Caco-2 (cell line): ENCODE data around the gene SHC1. TPM values are rescaled to one million over a fixed set of nuclear protein-coding genes. Genes with fewer than 3 reads are reported as not detected.
A peak's percentile ranks its signal among the peaks of the same experiment; 100 is the strongest.

Experiments
- Bru-seq: library from RNA; stranded (reverse); fragments of 400-500 nt; gene quantifications from one replicate; lab custom pipeline; 2021; lab: Mats Ljungman, UMichigan
- BruChase-seq, 2 experiments: library from RNA; stranded (reverse); fragments of 400-500 nt; gene quantifications; one replicate each; lab custom pipeline; 2021; lab: Mats Ljungman, UMichigan
- BruUV-seq: library from RNA; stranded (reverse); fragments of 400-500 nt; replicated peaks from 2 replicates; lab custom pipeline; 2021; lab: Mats Ljungman, UMichigan
- CTCF ChIA-PET: fragments of 300-600 bp; sonication (Branson Sonifier 250); formaldehyde crosslinking; loops from one replicate; lab custom pipeline; 2022; ENCODE audit warnings: antibody characterized with exemption; lab: Charles Lee
- POLR2A ChIA-PET: fragments of 300-600 bp; sonication (Branson Sonifier 250); formaldehyde crosslinking; loops from one replicate; lab custom pipeline; 2022; ENCODE audit warnings: antibody characterized with exemption; lab: Charles Lee
- DNase-seq, 2 experiments: peaks; one replicate each; pipeline versions ENCODE4 v3.0.0 to v3.0.0-alpha.2; 2020 to 2022
- H3K27me3 ChIP-seq: replicated peaks from 2 replicates; pipeline ENCODE4 v1.6.0; 2011; ENCODE audit warnings: low read length; ENCODE audit not compliant: control insufficient read depth, insufficient read depth
- H3K36me3 ChIP-seq: 2 replicates; pipeline ENCODE4 v1.5.1; 2011; ENCODE audit warnings: low read length; ENCODE audit not compliant: control insufficient read depth, insufficient read depth
- H3K4me1 ChIP-seq: fragments of 250-450 bp; sonication (Bioruptor Pico); 2 replicates; pipeline ENCODE4 v1.5.1; 2020; ENCODE audit warnings: mild to moderate bottlenecking
- H3K4me3 ChIP-seq: 2 replicates; pipeline ENCODE4 v1.5.1; 2011; ENCODE audit warnings: low read depth, mild to moderate bottlenecking, control low read depth, low read length
- H3K9me3 ChIP-seq: fragments of 250-450 bp; sonication (Bioruptor Pico); 2 replicates; pipeline ENCODE4 v1.5.1; 2020; ENCODE audit warnings: mild to moderate bottlenecking, moderate library complexity
- H3K27ac Mint-ChIP-seq: one replicate; pipeline ENCODE4 v1.8.0; 2022; ENCODE audit warnings: mixed read lengths; ENCODE audit not compliant: unreplicated experiment
- H3K27me3 Mint-ChIP-seq: one replicate; pipeline ENCODE4 v1.8.0; 2022; ENCODE audit warnings: mixed read lengths; ENCODE audit not compliant: insufficient read depth, unreplicated experiment
- H3K36me3 Mint-ChIP-seq: one replicate; pipeline ENCODE4 v1.8.0; 2022; ENCODE audit warnings: mild to moderate bottlenecking, mixed read lengths; ENCODE audit not compliant: insufficient read depth, unreplicated experiment
- H3K4me1 Mint-ChIP-seq: one replicate; pipeline ENCODE4 v1.8.0; 2022; ENCODE audit warnings: low read depth, mixed read lengths; ENCODE audit not compliant: unreplicated experiment
- H3K4me3 Mint-ChIP-seq: one replicate; pipeline ENCODE4 v1.8.0; 2022; ENCODE audit warnings: mild to moderate bottlenecking, moderate library complexity, mixed read lengths; ENCODE audit not compliant: unreplicated experiment
- H3K9me3 Mint-ChIP-seq: one replicate; pipeline ENCODE4 v1.8.0; 2022; ENCODE audit warnings: mixed read lengths; ENCODE audit not compliant: unreplicated experiment
- intact Hi-C: fragments of 100-400 bp; cut with micrococcal nuclease; formaldehyde crosslinking; loops from one replicate; pipeline ENCODE4 v1.10.0; 2022; ENCODE audit not compliant: unreplicated experiment
- long read RNA-seq: library from polyadenylated mRNA; stranded (forward); transcript quantifications from one replicate; pipeline ENCODE4 v2.0.0, GENCODE V29; 2022
- total RNA-seq: library from RNA; stranded (reverse); gene quantifications from 2 replicates; pipeline ENCODE4 v1.2.3, GENCODE V29; 2022
- TF ChIP-seq, protein P1 (sequence below), 2 experiments: fragments of 200-600 bp in 1 of 2; IDR thresholded peaks; 1 replicate in 1 of 2; 2 replicates in 1 of 2; pipeline versions ENCODE4 v1.5.1 to v1.8.0; 2011 to 2022; ENCODE audit warnings: antibody characterized with exemption in 1 of 2, control low read depth in 1 of 2, inconsistent platforms in 1 of 2, low read depth in 1 of 2, low read length in 1 of 2, mild to moderate bottlenecking in 1 of 2, moderate library complexity in 1 of 2; ENCODE audit not compliant: insufficient read depth in 1 of 2, severe bottlenecking in 1 of 2, unreplicated experiment in 1 of 2

The SHC1 gene, protein sequence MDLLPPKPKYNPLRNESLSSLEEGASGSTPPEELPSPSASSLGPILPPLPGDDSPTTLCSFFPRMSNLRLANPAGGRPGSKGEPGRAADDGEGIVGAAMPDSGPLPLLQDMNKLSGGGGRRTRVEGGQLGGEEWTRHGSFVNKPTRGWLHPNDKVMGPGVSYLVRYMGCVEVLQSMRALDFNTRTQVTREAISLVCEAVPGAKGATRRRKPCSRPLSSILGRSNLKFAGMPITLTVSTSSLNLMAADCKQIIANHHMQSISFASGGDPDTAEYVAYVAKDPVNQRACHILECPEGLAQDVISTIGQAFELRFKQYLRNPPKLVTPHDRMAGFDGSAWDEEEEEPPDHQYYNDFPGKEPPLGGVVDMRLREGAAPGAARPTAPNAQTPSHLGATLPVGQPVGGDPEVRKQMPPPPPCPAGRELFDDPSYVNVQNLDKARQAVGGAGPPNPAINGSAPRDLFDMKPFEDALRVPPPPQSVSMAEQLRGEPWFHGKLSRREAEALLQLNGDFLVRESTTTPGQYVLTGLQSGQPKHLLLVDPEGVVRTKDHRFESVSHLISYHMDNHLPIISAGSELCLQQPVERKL
- total RNA-seq (58.0 and 59.6 TPM in 2 replicates), Bru-seq, nascent RNA (percentile 78 among the genes with signal in this experiment), BruChase-seq, experiment 1, labeled RNA remaining after a 2-hour chase (percentile 86 among the genes with signal in this experiment), BruChase-seq, experiment 2, labeled RNA remaining after a 6-hour chase (percentile 92 among the genes with signal in this experiment)
- long read RNA-seq, transcript SHC1-205 (13 exons, 3,062 nt) = minor isoform, 6 of 55 reads
- long read RNA-seq, transcript SHC1-210 (12 exons, 3,481 nt) = major isoform, 8 of 55 reads
- long read RNA-seq, transcript SHC1-204 (13 exons, 3,059 nt) = minor isoform, 5 of 55 reads
- long read RNA-seq, partial matches to known transcripts = 3 of 55 reads
- long read RNA-seq, other reads (novel, unspliced or antisense) = 29 of 55 reads

DNA sequence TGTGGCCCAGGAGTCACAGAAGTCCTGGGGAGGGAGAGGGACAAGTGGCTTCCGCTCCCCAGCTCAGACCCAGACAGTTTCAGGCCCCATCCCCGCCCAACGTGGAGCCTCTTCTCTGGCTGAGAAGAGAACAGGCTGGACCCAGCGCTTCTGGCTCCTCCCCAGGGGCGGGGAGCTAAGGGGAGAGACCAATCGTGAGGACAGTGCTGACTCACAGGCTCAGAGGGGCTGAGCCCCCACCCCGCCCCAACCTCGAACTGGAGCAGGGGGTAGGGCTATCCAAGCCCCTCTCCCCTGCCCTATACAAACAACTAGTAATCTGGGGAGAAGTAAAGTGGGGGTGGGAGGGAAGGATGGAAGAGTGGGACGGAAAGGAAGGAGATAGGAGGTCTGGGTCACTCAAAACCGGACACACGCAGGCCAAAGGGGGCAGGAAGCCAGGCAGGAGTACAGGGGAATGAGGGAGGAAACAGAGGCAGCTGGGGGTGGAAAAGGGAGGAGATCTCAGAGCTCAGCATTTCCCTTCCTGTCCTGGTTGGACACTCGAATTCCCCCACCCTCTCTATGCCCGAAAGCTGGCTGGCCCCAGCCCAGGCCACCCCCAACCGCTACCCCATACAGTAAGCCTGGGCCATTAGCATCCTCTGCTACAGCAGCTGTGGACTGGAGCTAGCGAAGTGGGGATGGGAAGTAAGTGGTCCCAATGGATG, at the start of gene SHC1:
Gene SHC1 (minus strand): TSS at position 117 of the 710 bp plus-strand sequence. CDS start 221 bp downstream, outside the sequence.
- peaks cover 27% of the 10 kb centered on the region for H3K4me1 ChIP-seq
- no peaks in the 10 kb centered on the region for H3K27me3 ChIP-seq
- TF ChIP-seq, protein P1, sequence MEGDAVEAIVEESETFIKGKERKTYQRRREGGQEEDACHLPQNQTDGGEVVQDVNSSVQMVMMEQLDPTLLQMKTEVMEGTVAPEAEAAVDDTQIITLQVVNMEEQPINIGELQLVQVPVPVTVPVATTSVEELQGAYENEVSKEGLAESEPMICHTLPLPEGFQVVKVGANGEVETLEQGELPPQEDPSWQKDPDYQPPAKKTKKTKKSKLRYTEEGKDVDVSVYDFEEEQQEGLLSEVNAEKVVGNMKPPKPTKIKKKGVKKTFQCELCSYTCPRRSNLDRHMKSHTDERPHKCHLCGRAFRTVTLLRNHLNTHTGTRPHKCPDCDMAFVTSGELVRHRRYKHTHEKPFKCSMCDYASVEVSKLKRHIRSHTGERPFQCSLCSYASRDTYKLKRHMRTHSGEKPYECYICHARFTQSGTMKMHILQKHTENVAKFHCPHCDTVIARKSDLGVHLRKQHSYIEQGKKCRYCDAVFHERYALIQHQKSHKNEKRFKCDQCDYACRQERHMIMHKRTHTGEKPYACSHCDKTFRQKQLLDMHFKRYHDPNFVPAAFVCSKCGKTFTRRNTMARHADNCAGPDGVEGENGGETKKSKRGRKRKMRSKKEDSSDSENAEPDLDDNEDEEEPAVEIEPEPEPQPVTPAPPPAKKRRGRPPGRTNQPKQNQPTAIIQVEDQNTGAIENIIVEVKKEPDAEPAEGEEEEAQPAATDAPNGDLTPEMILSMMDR (IDR thresholded peaks at IDR 0.05; ENCODE audit: insufficient read depth in 1 of 2, low read depth in 1 of 2, low read length in 1 of 2, severe bottlenecking in 1 of 2, unreplicated experiment in 1 of 2) = no peak
- BruUV-seq = no TSS peak
- Mint-ChIP-seq H3K27ac (peak within 1 kb of the TSS; percentile 17), H3K4me3 (peak within 1 kb of the TSS; percentile 59), H3K27me3 (no peaks in the 10 kb centered on the region), H3K9me3 (no peaks in the 10 kb centered on the region), H3K4me1 (peaks cover 34% of the 10 kb centered on the region), H3K36me3 (peaks cover 14% of the 10 kb centered on the region)
- POLR2A ChIA-PET = interaction anchor here (0.6 to 3.7 kb wide), 5 partner anchors 10 to 31 kb away, joined by 3 to 75 read pairs (median 6); partner anchors contain the start of genes FLAD1, PBXIP1 and PYGO2
- CTCF ChIA-PET = interaction anchor here (0.6 to 1.7 kb wide), 6 partner anchors 15 to 80 kb away, joined by 3 to 10 read pairs (median 6); partner anchors contain the start of genes ADAM15, PBXIP1 and PMVK
- H3K36me3 ChIP-seq = peaks cover 4% of the 10 kb centered on the region
- DNase-seq = peak; percentile 78 to 80
- H3K9me3 ChIP-seq = no peaks in the 10 kb centered on the region
- 0 out of 2 replicates have a peak within 1 kb of the TSS, but pooled peaks have one; percentile 2 for H3K4me3 ChIP-seq
- intact Hi-C loops = loop anchor here (5.0 kb wide), 1 partner anchor 92 kb away; the partner anchor contains the start of gene EFNA4

GRCh38 chr1:155019377-155020245, 49.1 kb upstream of the SHC1 start:
- H3K27me3 ChIP-seq = no peaks in the 10 kb centered on the region
- no peak overlapping the region for H3K4me3 Mint-ChIP-seq
- TF ChIP-seq, protein P1 (IDR thresholded peaks at IDR 0.05; ENCODE audit: insufficient read depth in 1 of 2, low read depth in 1 of 2, low read length in 1 of 2, severe bottlenecking in 1 of 2, unreplicated experiment in 1 of 2) = no peak
- no peaks in the 10 kb centered on the region for H3K9me3 Mint-ChIP-seq
- no TSS peak for BruUV-seq
- H3K4me3 ChIP-seq = no peak overlapping the region
- H3K36me3 ChIP-seq = peaks cover 1% of the 10 kb centered on the region
- POLR2A ChIA-PET = no interaction called here
- DNase-seq = no peak
- peaks cover 22% of the 10 kb centered on the region for H3K4me1 ChIP-seq
- H3K36me3 Mint-ChIP-seq = peaks cover 62% of the 10 kb centered on the region
- intact Hi-C loops = no loop called here
- H3K27ac Mint-ChIP-seq = peak overlapping the region; percentile 45
- no peaks in the 10 kb centered on the region for H3K9me3 ChIP-seq
- peaks cover 42% of the 10 kb centered on the region for H3K4me1 Mint-ChIP-seq
- CTCF ChIA-PET = interaction anchor here (0.5 to 1.3 kb wide), 10 partner anchors 16 to 66 kb away, joined by 3 to 11 read pairs (median 5); partner anchors contain the start of genes ADAM15, LENEP and PBXIP1
- H3K27me3 Mint-ChIP-seq = no peaks in the 10 kb centered on the region
